Activated gamma-delta T cell treated with anti-CD3 and anti-CD28 coated beads, Interleukin-2, amount 50 U/mL, for 16 hours (primary cell): ENCODE results near the gene JMJD8.

Experiments
- DNase-seq: peaks from one replicate; pipeline ENCODE4 v3.0.0-alpha.2; 2020; ENCODE audit warnings: low read depth

The JMJD8 gene

DNA sequence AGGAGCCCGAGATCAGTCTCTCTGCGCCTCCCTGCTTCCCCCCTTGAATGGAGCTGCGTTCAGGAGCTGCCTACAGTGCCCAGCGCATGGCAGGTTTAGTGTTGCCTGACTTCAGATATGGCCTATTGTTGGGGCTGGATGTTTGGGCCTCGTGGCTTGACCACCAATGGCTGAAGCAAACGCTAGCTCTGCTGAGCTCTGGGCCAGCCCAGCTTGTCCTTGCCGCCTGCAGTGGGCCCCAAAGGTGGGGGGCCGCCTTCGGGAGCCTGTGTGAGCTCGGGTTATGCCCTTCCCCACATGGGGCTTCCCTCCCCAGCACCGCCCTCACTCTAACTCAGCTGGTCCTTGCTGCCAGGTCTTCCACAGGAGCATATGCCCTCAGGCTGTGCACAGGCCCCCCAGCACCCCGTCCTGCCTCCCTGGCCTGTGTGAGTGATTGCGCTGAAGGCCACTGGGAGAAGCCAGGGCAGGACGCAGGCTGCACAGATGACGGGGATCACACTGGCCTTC is 46.0 kb downstream of the JMJD8 start:
- DNase-seq = no peak

DNA sequence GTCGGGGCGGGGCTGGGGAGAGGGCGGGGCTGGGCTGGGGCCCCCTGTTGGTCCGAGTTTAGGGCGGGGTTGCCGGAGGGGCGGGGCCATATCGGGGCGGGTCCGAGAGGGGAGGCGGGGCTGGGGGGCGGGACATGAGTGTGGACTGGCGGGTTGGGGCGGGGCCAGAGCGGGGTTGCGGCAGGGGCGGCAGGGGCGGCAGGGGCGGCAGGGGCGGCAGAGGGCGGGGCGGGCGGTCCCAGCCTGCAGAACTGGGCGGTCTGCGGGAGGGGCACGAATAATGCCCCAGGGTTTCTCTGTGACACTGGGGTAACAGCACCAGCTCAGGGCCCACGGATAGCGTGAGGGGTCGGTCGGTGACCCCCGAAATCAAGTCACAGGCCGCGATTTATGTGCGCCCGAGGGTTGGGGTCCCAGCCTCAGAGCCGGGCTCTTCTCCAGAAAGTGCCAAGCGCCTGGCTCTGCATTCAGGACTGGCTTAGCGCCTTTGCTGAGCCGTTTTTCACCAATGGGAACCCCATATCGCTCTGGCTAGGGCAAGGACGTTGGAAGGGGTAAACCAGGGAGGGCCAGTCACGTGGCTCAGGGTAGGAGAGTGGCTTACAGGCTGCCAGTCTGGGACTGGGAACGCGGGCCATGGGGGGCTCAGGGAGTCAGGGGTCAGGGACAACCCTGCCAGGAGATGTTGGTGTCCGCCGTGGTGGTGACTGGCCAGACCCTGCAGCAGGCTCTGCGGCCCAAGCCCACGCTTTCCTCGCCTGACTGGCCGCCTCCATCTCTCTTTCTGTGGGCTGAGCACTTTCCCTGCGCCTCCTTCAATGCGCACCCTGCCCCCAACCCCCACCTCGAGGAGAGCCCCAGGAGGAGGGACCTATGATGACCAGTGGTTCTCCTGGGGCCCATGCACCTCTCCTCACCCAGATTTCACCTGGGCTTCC is 46.8 kb downstream of the JMJD8 start:
- peak; percentile 77 for DNase-seq

- peak; percentile 87 for DNase-seq
Measured at GRCh38 chr16:636206-637080, 47.7 kb downstream of the JMJD8 start, which contains the start of gene METTL26. METTL26 (minus strand) TSS chr16:636305; CDS start chr16:636290, 15 bp downstream.

- DNase-seq = no peak
Measured at GRCh38 chr16:635573-636205, 48.4 kb downstream of the JMJD8 start.

GRCh38 chr16:634996-635395 is 49.1 kb downstream of the JMJD8 start:
- DNase-seq = no peak

- no peak for DNase-seq
Measured at GRCh38 chr16:634051-634670, 50.0 kb downstream of the JMJD8 start.

DNA sequence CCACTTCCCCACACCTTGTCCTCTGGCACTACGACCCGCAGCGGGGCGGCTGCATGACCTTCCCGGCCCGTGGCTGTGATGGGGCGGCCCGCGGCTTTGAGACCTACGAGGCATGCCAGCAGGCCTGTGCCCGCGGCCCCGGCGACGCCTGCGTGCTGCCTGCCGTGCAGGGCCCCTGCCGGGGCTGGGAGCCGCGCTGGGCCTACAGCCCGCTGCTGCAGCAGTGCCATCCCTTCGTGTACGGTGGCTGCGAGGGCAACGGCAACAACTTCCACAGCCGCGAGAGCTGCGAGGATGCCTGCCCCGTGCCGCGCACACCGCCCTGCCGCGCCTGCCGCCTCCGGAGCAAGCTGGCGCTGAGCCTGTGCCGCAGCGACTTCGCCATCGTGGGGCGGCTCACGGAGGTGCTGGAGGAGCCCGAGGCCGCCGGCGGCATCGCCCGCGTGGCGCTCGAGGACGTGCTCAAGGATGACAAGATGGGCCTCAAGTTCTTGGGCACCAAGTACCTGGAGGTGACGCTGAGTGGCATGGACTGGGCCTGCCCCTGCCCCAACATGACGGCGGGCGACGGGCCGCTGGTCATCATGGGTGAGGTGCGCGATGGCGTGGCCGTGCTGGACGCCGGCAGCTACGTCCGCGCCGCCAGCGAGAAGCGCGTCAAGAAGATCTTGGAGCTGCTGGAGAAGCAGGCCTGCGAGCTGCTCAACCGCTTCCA is 50.6 kb downstream of the JMJD8 start:
- DNase-seq = no peak

GRCh38 chr16:632486-633335 is 51.4 kb downstream of the JMJD8 start:
- DNase-seq = no peak

DNA sequence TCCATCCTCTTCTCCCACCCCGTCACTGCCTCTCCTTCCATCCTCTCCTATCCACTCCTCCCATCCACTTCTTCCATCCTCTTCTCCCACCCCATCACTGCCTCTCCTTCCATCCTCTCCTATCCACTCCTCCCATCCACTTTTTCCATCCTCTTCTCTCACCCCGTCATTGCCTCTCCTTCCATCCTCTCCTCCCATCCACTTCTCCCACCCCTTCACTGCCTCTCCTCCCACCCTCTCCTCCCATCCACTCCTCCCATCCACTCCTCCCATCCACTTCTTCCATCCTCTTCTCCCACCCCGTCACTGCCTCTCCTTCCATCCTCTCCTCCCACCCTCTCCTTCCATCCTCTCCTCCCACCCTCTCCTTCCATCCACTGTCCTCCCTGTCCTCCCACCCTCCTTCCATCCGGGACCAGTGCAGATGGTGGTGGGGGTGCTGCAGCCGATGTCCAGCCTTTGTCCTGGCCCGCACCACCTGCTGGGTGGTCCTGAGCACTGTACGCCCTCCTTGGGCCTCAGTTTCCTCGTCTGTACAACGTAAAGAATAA is 52.3 kb downstream of the JMJD8 start:
- no peak for DNase-seq
